Activated T-cell treated with anti-CD3 and anti-CD28 coated beads for 1 hour (primary cell): Measurements from ENCODE around the gene CD96.
A peak's percentile ranks its signal among the peaks of the same experiment; 100 is the strongest.

ENCODE experiments used
- DNase-seq: peaks from one replicate; pipeline ENCODE4 v3.0.0-alpha.2; 2020; ENCODE audit warnings: low read depth

The CD96 gene

DNA sequence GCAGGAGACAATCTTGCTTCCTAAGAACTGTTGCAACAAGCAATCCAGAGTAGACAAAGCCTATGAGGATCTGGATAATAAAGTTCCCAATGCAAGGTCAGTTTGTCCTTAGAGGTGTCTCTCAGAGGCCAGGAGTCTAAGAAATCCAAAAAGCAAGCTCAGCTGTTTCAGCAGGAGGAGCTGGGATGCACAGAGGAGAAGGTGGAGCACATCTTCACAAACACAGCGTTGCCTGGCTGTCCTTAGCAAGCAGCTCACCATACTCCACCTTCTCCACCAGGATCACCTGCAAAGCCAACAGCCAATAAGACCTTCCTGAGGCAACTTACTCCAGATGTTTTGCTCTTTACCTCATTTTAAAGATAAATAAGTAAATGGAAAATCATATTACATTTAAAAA is 52.8 kb downstream of the CD96 start:
- DNase-seq: no peak

DNA sequence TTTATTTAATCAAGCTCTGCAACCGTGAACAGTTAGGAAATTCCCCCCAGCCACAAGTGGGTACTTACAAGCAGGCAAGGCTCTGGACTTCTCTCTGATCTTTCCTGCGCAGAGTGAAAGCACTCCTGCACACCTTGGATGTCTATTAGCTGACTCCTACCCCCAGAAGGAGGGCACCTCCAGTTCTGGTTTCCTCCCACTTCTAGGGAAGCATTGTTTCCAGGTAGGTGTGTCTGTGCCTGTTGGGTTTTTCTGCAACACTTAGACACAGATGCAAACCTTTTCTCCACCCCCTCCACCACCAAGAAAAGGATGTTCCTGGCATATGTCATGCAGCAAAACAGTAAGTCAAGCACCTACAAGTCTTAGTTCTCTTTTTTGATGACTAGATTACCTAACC is 53.2 kb downstream of the CD96 start, which contains the start of gene ZBED2:
Gene ZBED2 (minus strand): TSS at position 115 of the 400 bp plus-strand sequence. CDS start 1,145 bp downstream, outside the sequence.
- DNase-seq: no peak

DNA sequence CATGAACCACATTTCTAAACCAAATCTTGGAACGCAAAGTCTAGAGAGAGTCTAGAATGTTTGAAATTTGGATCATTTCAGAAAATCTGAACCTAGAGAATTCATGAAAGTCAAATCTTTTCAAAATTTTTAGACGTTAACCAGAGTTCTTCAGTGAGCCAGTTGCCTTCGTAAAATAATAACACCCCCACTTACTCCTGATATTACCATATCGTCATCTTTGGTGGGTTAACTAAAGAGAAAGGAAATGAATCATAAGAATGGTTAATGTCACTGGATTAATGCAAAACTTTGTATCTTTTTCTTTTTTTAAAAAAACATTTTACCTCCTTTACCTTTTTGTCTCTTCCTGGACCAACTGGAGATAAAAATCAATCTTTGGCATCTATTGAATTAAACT is 54.3 kb downstream of the CD96 start:
- DNase-seq: no peak

DNA sequence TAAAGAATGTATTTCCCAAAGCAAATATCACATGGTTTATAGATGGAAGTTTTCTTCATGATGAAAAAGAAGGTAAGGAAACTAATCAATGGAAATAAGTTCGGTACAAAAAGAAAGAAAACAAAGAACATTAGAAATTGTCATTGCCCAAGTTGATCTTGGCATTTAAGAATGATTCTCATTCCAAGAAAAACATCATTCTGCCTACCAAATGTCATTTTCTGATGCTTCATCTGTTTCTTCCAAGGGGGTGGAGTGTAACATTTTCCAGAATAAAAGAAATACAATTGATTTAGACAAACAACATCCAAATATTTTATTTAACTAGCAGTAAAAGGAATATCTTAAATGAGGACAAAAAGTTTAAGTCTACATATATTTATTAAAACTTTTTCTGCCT is 56.1 kb downstream of the CD96 start:
- no peak for DNase-seq

DNA sequence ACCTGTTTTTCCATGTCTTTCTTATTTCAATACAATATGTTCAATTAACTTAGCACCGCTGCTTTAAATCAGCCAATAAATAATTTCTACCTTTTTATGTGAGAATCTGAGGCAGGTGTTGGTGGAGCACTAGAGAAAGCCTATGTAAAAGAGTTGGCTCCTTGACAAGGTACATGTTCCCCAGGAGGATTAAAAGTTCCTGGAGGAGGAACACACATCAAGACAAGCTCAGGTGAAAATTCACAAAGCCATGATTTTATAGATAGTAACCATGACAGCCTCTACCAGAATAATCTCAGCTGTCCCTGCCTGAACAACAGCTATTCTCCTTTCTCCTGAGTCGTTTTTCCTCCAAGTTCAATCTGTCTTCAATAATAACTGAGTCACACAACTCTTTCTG is 56.6 kb downstream of the CD96 start:
- no peak for DNase-seq

DNA sequence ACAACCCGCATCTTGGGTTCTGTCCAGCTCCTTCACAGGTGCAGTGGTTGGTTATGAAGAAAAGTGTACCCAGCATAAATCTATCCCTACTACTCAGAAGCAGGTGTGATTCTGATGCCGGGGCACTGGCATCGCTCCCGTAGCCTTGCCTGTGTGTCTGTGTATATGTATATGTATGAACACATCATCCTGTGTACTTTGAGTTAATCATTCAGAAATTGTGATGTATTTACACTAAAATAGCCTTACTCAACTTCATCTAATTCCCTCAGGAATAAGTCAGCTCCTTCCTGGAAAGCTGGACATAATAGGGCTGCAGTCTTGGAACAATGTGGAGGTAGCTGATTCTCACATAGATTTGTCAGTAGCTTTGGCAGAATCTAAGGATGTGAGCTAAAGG is 59.8 kb downstream of the CD96 start:
- DNase-seq: no peak

DNA sequence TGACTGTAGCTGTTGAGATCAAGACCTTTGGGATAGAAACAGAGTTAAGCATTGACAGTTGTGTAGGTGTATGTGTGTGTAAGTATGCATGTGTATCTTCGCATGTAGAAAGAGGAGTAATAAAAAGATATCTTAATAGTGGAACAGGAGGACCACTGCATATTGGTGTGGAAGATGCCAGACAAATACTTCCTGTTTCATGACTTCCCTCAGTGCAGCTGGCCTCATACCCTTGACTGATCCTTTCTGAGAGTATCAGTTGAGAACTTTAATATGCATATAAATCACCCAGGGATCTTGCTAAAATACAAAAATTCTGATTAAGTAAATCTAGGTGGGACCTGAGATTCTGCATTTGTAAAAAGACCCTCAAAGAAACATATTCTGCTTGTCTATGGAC is 61.7 kb downstream of the CD96 start:
- no peak for DNase-seq

DNA sequence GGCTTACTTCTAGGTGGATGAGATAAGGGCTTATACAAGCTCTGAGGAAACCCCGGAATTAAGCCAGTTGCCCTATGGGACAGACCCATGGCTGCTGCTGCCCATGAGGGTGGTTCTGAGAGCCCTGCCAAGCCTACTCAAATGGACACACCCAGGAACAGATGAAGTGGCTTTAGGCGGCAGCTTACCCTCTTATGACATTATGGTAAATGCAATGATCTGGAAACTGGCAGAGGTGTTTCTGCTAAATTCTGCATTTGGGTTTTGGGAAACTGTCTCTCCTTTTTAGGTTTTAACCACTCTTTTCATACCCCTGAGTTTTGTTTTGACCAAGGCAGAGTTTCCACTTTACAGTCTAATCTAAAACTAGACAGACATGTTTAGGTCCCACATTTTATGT is 62.1 kb downstream of the CD96 start:
- DNase-seq: no peak

DNA sequence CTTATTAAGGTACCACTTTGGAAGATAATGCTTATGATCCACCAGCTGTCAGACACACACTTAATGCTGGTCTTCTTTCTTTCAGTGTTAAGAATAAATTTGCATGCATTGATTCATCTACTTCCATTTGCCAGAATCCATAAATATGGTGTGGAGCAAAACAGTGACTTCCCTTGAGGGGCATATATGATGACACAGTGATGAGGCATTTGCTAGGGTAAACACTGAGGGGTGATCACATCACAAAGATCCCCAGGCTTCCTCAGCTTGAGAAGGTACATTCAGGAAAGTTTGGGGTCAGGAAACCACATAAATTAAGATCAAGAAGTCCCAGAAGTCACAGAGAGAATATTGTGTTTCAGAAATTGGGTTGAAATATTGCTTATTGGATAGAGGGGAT is 63.0 kb downstream of the CD96 start:
- DNase-seq: no peak

DNA sequence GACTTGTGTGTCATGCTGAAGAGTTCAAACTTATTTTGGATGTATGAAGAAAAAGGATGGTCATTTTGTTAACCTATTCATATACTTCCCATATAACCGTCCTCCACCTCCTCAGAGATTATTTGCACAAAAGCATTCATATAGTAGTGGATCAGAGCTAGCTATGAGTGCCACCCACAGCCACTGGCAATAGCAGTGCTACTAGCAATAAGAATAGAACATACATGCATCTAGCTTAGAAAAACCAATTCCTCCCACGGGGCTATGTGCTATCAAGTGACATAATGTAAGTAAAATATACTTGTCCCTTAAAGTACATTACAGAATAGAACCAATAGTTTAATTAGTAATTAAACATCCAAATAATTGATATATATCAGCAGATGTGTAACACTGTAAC is 63.5 kb downstream of the CD96 start:
- no peak for DNase-seq

DNA sequence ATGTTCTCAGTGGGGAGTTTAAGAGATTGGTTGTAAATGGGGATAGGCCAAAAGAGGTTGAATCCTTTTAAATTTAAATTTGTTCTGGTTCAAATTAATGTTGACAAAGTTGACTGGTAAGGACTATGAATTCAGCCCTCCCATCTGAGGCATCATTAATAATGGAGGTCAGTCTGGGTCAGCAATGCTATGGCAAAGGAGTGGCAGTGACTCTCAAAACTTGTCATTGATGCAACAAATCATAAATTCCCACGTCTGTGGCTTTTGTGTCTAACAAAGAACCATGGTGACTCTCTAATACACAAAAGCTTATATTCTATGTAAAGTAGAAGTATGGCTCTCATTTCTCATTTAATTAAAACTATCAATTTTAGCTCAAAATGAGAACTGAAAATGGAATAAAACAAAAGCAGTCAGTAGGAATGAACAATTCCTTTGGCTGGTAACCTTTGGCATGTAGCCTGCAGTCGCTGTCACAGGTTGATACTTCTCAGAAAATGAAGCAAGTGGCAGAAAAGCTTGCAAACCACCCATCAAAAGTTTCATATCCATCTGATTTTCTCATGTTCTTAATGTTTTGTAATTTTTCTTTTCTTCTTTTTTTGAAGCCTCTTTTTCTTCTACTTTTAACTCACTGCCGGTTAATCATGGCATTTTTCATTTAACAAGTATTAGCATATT is 65.4 kb downstream of the CD96 start:
- DNase-seq: no peak

DNA sequence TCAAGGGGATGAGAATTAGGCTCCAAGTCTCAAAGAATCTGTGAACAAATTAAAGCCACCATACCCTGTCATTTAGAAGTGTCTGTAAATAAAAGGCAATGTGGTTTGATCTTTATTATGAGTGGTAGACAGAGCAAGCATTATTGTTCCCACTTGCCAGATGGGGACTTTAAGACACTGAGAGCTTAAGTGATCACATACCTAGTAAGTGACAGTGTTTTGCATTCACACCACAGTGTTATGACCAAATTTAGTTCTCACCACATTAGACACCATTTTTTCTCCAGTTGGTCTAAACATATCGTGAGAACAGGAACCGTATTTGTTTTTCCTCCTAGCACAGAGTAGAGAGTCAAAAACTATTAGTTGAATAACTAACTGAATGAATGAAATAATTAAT is 66.4 kb downstream of the CD96 start:
- no peak for DNase-seq

DNA sequence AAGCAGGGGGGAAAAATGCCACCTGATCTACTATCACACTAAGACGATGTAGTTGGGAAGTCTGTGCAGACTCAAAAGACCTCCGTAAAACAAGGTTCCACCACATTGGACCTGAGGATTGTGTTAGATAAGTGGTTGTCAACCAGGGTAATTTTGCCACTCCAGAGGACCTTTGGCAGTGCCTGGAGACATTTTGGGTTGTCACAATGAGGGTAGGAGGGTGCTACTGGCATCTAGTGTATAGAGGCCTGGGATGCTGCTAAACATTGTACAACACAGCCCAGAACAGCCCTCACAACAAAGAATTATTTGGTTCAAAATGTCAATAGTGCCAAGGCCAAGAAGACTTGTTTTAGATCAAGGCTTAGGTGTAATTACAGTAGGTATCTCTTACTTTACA is 67.7 kb downstream of the CD96 start:
- DNase-seq: no peak

DNA sequence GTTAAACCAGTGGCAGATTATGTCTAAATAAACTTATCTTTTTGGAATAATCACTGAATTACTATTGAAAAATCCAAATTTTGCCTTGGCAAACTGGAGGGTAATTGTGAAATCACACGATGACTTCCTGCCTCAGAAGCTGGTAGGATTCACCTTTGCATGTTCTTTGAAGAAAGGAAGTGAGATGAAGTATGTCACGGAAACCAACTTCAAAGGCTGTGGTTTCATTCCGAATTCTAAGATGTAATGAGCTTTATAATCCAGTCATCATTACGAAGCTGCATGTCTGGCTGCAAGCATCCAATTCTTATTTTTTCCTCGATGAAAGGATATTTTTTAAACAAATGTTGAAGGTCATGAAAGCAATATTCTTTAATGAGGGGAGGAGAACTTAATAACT is 68.2 kb downstream of the CD96 start:
- no peak for DNase-seq

DNA sequence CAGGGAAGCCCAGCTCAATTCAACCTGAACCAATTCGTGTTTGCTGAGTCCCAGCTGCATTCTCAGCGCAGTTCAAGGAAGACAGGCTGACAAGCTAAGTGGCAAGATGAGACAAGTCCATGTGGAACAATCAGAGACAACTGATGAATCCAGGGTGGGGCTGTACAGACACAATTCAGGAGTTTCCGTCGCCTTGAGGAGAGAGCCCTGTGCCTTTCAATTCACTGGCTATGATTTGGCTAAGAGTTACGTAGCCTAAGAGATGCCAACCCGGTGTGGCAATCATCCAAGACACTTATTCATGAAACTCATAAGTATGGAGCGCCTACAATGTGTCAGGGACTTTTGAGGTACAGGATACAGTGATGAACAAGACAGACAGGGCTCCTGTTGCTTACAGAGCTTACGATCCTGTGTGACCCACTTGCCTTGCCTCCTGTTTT is 68.6 kb downstream of the CD96 start:
- no peak for DNase-seq

DNA sequence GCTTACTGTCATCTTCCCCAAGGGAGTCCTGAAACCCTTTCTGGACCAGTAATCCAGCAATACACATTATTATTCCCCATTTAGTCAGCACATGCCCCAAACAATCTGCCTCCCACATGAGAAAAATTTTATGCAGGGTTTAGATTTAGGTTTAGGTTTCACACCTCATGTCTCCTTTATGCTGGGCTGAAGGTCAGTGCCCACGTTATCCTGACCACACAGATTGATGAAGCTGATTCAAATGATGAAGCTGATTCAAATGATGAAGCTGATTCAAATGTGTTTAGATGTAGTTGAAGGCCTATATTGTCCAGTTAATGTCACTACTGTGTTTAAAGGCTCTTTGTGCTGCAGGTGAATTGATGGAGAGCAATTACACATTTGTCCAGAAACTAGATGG is 71.3 kb downstream of the CD96 start:
- DNase-seq: no peak

DNA sequence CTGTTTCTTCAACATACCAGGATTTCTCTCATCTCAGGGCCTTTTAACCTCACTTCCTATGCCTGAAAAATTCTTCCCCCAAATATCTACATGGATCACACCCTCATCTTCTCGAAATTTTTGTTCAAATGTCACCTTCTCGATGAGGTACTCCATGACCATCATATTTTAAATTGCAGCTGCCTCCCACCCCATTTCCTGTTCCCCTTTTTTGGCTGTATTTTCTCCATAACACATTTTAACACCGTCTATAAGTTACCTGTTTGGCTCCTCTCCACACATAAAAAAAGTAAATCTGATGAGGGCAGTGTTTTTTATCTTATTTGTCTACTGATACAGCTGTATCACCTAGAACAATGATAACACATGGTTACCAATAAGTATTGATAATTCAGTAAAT is 73.9 kb downstream of the CD96 start:
- no peak for DNase-seq

DNA sequence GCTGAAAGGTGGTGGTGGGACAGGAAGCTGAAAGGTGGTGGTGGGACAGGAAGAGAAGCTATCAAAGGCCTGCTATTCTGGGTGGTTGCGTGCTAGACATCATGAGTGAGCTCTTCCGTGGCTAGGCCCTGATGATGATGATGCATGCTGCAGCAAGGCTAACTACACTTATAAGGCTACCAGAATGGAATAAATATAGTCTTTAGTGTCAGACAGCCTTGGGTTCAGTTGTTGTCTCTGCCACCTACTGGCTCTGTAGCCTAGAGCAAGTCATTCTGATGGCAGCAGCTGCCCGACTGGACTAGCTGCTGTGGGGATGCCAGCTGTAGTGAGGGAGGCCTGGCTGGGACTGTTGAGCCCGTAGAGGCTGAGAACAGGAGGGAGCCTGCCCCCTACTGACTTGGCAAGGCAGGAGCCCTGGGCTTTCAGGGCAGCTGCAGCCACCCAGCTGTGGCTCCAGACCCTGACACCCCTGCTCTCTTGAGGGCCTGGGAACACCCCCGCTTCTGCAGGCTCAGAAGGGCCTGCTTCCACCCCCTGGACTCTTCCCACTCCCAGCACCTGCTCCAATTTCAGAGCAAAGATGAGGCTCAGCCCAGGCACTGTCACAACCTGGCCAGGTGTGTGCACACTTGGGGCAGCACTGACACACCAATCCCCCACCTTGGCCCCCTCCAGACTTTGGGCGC is 74.6 kb downstream of the CD96 start:
- DNase-seq: peak; percentile 21

DNA sequence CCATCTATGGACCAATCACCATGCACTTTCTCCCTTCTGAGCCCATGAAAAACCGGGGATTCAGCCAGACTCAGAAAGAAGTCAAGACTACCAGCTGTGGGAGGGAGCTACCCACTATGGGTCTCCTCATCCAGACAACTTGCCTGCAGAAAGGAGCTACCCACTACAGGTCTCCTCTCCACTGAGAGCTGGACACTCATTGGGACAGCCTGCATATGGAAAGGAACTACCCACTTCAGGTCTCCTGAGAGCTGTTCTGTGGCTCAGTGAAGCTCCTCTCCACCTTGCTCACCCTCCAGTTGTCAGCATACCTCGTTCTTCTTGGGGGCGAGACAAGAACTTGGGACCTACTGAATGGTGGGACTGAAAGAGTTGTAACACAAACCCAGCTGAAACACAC is 75.4 kb downstream of the CD96 start:
- no peak for DNase-seq

DNA sequence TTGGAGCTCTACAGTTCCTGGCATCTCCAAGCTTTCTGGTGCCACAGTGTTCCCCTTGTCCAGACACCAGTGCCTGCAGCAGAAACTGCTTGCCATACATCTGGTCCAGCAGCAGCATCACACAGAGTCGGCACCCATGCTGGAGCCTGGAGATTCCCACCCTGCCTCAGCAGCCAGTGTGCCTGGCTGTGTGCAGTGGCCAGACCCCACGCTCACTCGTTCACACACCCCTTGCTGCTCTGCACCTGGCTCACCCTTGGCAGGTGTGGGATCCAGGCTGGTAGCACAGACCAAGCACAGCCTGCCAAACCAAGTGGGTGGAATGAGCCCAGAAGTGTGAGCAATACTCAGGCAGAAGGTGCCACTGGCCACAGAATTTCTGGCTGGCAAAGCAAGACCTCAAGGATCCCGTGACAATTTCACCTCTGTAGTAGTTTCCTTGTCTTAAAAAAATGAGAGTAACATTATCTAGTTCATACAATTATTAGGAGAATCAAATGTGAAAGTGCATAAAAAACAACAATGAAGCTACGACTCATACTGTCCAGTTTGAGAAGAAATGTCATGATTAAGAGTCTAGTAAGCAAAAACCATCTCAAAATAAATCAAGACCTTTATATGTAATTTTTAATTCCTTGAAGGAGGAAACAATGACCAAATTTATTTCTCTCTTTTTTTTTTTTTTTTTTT is 76.1 kb downstream of the CD96 start:
- DNase-seq: no peak

DNA sequence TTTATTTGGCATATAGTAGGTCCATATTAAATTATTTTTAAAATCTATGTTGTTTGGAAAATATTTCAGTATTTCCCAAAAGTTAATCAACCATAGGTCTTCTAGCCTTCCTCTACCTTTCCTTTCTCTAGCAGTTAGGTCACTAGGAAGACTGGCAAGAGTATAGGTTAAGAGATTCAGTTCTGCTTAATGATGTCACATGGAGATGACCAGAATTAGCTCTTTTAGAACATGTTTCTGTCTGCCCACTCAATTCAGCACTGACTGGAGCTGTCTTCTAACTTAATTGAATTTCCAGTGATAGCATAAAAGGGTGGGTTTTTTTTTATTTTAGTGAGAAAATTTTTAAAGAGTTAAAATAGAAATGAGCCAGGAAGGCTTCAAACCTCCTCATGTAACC is 76.9 kb downstream of the CD96 start:
- DNase-seq: no peak

DNA sequence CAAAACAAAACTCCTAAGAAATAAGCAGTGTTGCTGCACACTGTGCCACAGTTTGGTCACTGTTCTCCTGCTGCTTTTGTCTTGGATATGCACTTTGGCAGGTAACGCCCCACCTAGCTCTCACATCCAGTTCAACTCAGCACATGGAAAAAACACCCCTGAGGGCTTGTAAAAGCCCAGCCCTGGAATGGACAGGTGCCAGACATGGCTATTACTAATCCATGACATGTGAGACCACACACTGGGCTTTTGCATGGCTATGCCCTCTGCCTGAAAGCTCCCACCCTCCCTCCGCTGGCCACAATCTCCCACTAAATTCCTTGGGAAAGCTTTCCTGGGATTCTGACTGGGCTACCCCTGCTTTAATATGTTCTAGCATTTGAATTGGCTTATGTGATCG is 77.8 kb downstream of the CD96 start:
- DNase-seq: no peak

DNA sequence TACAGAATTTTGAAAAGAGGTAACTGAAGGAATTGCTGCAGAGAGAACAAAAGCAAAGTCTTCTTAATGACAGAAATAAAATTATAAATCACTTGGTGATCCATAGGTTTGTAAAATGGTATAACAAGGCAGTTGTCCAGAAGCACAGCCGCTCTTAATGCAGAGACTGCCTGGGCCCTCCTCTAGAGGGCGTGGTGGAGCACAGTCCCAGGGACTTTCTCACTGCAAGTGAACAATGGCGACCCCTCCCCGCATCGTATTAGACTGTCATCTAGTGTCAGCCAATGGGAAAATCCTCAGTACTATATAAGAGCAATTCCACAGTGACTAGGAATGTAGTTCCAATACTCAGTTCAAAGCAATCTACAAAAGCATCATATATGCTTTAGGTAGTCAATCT is 79.5 kb downstream of the CD96 start:
- no peak for DNase-seq
